NCI-H510A (cell line): ENCODE measurements around the gene CARF.

Source experiments
- DNase-seq: peaks from one replicate; lab custom pipeline; 2025; lab: John Stamatoyannopoulos, UW

CARF gene

GRCh38 chr2:203018181-203018580 is 106.1 kb downstream of the CARF start:
- DNase-seq, result no peak

DNA sequence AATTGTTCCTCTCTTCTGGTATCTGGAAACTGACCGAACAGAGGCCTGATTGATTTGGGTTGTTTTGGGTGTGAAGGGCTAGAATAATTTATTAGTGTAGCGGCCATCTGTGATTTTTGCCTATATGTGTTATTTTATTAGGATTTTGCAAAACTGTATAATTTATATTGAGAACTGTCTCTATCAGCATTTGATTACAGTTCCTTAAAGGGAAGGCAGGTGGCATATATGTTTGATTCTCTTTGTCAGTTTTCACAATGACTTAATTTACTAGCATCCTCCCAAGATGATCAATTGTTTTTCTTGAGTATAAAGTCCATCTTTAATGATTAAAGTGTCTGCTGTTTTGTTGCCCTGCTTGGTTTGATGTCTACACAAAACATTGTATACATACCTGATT is 107.1 kb downstream of the CARF start:
- no peak for DNase-seq

- no peak for DNase-seq
Observed at GRCh38 chr2:203021991-203022390, 109.9 kb downstream of the CARF start.

GRCh38 chr2:203022751-203023150 is 110.7 kb downstream of the CARF start:
- DNase-seq, result no peak

- DNase-seq, result no peak
Observed at GRCh38 chr2:203025592-203025991, 113.5 kb downstream of the CARF start.

- no peak for DNase-seq
Observed at GRCh38 chr2:203030545-203030944, 118.5 kb downstream of the CARF start.

DNA sequence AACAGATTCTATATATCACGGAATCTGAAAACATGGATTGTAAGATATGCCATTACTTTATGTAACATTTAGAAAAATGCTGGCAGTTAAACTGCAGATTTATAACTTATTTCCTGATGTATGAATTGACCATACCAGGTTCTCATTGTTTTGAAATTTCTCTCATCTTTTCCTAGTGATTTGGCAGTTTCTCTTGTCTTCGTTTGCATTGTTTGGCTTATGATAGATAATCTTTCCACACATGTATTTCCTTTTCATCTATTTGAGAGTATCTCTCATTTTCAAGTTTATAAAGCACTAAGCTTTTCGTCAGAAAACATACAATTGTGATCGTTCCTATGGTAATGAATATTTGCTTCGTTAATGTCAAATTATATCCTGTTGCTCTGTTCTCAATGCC is 118.9 kb downstream of the CARF start:
- no peak for DNase-seq

DNA sequence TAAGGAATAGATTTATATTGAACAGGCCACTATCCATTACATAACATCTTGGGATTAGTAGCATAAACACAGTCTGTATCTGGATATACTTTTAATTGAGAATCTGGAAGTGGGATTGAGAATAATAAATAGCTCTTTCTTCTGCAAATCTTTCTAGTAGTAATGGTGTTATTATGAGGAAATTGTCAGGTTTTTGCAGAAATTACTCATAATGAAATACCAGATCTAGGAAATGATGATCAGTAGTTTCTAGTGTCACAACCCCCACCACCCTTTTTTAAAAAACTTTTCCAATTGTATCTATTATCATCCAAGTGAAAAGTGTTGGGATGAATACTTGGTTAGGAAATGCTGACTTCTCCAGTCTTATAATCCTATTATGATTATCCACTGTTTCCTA is 121.3 kb downstream of the CARF start:
- DNase-seq, result no peak

GRCh38 chr2:203035879-203036470 is 123.9 kb downstream of the CARF start:
- DNase-seq, result no peak
